ENCODE data around the gene FADS6.

FADS6 gene

DNA sequence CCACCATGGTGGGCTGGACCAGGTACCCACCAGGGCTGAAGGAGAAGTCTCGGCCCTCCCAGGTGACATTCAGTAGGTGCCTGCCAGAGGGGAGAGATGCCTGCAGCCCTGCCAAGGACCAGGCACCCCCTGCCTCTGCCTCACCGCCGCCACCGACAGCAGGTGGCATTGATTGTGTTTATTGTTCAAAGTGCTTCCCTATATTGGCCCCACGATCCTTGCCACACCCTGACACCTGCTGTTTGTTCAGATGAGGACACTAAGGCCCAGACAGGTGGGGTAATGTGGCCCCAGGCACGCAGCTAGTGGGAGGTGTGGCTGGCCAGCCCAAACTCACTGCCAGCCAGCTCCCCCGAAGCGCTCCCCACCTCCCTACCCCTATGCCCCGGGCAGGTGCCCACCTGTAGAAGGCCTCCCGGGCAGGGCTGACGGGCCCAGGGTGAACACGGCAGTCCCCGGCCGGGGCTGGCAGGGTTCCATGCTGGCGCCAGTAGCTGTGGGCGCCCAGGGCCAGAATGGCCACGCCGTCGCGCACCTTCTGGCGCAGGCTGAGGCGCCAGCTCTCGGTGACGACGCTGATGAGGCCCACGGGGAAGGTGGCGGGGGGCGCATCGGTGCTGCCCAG, 41.7 kb downstream of the FADS6 start:
- DNase-seq: peak; percentile 96

DNA sequence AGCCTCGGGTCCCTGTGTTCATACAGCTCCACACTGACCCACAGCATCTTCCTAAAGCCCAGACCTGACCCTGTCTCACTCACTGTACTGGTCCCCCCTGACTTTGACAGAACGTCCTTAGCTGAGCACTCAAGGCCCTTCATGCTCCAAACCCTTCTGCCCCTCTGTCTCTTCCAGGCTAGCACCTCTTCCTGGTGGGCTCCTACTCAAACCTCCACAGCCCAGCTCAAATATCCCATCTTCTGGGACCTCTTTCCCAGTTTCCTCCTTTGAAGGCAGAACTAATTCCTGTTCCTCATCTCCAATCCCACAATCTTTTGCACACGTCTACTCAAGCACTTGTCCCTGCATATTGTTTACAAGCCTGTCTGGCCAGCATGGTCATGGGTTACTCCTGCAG, 42.5 kb downstream of the FADS6 start:
- DNase-seq: no peak

DNA sequence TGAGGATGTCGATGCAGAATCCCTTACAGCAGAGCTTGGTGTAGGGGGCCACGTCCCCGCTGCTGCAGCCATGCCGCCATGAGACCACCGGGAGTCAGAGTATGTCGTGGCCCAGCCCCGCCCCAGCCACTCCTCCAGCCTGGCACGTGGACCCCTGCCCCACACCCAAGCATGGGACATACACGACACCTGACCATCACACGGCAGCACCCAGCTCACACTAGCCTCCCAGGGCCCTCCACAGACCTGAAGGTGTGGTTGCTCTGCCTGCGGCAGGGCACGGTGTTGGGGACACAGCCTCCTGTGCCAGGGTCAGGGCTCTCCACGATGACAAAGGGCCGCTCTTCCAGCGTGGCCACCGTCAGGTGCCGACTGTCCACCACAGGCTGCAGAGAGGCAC, 43.1 kb downstream of the FADS6 start:
- DNase-seq: no peak

DNA sequence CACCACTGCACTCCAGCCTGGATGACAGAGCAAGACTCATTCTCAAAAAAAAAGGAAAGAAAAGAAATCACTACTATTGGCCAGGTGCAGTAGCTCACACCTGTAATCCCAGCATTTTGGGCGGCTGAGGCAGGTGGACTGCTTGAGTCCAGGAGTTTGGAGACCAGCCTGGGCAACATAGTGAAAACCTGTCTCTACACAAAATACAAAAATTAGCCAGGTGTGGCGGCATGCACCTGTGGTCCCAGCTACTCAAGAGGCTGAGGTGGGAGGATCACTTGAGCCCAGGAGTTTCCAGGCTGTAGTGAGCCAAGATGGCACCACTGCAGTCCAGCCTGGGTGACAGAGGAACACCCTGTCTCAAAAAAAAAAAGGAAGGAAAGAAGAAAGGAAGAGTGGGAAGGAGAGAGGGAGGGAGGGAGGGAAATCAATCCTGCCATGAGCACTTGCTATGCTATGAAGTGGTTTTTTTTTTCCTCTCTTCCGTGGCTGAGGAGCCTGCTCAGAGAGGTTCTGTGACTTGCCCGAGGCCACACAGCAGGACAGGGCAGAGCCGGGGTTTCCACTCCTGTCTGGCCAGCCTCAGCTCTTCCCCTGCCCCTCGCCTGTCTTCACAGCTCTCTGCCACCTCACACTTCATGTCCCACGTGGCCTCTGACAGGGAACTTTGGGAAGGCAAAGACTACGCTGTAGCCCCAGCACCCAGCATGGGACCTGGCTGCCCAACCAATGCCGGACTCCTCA, 44.6 kb downstream of the FADS6 start:
- DNase-seq: no peak

DNA sequence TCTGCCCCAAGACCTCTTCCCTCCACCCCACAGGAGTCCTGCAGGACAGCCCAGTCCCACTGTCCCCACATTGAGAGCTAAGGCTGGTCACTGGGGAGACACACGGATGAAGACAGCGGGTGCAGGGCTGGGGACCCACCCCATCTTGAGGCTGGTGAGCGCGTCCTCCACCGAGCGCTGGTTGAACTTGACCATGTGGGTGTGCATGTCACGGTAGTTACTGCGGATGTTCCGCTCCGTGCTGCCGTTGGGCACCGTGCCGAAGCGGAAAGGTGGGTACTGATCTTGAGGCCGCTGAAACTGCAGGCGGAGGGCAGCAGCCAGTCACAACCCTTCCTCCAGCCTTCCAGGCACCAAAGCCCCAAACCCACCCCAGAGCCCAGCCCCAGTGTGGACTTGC, 46.8 kb downstream of the FADS6 start:
- no peak for DNase-seq

DNA sequence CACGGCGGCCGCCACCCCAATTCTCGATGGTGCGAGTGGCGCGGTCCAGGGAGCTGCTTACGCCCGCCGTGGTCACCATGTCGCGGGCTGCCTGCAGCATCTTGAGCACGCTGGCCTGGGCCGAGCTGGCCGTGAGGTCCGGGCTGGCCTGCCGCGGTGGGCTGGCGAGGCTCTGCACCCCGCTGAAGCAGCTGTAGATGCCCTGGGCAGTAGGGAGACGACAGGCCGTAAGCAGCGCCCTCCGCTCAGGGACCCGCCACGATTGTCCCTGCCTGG, 50.1 kb downstream of the FADS6 start:
- DNase-seq: no peak

DNA sequence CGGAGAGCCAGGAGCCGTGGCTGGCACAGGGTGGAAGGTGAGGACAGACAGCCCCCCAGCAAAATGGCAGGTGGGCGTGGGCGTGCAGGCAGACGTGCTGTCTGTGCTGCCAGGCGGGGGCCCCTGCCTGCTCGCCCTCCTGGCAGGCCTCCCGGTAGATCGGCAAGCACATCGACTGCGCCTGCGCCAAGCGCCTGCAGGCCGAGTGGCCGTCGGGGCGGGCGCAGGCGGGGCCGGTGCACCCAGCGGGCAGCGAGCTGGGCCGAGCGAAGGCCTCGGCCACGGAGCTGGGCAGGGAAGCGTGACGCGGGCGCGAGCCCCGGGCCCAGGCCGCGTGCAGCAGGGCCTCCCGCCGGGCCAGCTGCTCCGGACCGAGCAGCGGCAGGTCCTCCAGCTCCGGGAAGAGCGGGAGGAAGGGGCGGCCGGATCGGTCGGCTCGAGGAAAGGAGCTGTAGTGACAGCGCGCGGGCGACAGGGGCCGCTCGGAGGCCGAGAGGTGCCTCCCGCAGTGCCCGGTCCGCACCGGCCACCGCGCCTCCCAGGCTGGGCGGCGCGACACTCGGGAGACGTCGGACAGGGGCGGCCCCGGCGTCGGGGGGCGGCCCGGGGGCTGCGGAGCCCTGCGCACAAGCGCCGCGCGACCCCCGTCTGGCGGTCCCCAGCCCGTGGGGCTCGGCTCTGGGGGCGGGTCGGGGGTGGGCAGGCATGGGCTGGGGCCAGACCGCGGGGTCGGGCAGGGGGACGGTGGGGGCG, 50.7 kb downstream of the FADS6 start:
- peak; percentile 81 for DNase-seq

DNA sequence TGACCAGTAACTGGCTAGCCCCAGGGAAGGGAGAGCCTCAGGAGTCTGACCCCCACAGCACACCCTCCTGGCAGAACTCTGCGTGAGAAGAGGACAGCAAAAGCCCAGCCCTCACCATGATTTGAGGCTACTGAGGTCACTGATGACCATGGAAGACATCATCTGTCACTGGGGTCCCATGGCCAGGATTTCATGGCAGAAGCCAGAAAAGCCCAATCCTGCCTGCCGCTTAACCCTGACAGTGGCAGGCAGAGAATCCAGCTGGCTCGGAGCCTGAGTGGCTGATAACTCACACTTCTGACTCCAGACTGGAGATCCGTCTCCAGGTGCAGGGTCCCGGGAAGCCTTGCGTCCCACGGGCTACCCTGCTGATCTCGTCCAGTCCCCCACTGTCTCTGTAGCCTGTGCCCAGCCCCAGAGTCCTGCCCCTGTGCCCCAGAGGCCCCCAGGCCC, 51.3 kb downstream of the FADS6 start:
- peak; percentile 25 for DNase-seq

DNA sequence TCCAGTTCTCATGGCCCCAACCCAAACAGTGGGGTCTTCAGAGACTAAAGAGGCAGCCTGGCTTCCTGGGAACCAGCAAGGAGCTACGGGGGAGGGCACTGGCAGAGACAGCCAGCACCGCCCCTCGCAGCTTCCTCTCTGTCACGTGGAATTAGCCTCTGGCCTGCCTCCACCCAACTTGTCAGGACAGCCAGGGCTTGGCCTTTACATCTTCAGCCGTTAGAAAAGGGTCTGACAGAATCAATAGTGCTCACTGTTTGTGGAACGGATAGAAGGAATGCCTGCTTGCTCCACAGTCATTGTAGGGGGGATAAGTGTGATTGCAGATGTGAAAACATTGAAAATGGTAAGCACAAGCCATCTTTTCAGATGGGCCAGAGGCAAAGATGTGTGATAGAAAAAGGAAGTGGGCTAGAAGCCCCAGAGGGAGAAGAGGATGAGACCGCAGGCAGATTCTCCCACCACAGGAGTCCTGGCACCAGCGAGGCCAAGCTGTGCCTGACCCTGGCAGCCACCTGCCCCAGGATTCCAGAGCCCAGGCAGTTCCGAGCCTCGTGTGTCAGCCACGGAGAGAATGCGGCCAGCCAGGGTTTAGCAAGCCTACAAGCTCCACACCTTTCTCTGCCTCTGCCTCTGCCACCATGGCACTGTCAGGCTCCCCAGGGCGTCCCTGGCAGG, 52.3 kb downstream of the FADS6 start:
- no peak for DNase-seq

DNA sequence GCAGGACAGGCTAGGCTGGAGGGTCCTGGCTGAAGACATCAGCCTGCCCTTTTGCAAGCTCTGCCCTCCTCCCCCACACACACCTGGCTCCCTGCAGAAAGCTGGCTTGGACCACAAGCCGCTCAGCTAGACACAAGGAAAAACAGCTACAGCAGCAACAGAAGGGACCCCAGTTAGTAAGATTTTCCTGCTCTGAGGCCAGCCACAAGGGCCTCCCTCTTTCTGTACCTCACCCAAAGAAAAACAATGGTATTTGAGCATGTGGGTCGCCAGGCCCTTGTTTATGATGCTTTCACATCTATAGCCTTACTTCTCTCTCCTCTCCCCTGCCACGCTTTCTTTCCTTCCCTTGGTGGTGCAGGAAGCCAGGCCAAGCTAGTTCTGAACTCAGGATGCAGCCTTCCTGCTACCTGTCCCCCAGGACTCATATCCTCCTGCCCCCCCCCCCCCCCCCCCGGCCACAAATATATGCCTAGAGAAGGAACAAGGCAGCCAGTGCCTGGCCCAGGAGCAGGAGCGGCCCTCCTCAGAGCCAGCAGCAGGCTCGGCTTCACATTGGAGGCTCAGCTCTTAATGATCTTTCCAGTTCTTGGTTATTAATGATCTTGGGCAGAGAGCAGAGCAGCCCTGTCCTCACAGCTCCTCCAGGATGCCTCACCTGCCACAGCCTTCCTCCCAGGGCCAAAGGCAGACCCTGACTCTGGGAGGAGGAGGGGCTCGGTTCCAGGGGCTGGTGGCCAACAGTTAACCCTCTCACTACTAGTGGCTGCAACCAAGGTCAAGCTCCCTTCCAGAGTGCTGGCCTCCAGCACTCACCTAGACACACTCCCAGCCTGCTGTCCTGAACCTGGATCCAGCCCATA, 53.2 kb downstream of the FADS6 start:
- DNase-seq: no peak

DNA sequence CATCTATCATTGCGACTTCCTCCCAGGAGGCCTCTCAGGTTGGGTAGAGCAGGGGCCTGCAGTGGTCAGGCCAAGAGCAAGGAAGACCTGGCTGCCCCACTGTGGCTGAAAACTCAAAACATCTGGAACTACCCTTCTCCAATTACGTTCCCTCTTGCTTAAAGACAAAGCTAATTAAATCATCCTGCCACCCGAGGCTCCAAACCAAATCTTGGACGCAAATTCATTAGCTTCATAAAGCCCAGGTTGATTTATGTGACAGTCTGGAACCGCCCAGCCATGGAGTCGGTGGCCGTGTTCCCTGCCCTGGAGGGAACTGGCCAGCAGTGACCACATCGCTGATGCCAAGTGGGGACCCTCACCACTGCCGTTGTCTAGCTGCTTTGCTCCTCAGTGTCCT, 55.2 kb downstream of the FADS6 start:
- DNase-seq: no peak

DNA sequence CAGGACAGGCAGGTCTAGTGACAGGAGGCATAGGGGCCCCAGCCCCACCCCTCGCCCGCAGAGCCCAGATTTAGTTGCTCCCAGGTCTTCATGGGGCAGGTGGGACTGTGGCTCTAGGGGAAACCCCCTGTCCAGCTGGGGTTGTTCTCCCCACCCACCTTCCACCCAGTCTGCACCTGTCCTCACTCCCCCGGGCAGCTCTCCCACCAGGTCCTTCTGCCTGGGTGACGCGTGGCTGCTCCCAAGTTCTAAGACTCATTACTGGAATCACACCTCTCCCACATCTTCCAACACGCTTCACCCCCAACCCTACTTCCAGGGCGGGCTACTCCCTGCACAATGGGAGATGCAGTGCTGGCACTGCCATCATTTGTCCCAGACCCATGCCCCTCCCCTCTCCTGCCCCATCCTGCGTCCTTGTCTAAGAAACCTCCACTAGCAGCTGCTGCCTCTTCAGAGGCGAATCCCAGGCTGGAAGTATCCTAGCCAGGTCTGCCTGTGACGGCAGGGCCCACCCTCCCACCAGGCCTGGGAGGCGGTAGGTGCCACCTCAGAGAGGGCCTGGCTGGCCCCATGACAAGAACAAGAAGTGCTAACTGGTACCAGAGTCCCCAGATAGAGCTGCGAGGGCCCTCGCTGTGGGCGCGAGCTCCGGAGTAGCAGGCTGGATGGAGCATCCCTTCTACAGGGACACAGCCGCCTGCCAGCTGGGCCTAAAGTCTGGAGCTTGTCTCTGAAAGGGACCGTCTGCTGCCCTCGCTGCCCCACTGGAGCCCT, 56.6 kb downstream of the FADS6 start:
- DNase-seq: no peak

DNA sequence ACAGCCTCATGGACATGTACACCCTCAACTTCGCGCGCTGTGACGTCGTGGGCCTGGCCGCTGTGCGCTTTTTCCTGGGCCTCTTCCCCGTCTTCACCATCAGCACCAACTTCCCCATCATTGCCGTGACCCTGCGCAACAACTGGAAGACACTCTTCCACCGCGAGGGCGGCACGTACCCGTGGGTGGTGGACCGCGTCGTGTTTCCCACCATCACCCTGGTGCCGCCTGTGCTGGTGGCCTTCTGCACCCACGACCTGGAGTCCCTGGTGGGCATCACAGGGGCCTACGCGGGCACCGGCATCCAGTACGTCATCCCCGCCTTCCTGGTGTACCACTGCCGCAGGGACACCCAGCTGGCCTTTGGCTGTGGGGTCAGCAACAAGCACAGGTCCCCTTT, 57.2 kb downstream of the FADS6 start:
- no peak for DNase-seq

DNA sequence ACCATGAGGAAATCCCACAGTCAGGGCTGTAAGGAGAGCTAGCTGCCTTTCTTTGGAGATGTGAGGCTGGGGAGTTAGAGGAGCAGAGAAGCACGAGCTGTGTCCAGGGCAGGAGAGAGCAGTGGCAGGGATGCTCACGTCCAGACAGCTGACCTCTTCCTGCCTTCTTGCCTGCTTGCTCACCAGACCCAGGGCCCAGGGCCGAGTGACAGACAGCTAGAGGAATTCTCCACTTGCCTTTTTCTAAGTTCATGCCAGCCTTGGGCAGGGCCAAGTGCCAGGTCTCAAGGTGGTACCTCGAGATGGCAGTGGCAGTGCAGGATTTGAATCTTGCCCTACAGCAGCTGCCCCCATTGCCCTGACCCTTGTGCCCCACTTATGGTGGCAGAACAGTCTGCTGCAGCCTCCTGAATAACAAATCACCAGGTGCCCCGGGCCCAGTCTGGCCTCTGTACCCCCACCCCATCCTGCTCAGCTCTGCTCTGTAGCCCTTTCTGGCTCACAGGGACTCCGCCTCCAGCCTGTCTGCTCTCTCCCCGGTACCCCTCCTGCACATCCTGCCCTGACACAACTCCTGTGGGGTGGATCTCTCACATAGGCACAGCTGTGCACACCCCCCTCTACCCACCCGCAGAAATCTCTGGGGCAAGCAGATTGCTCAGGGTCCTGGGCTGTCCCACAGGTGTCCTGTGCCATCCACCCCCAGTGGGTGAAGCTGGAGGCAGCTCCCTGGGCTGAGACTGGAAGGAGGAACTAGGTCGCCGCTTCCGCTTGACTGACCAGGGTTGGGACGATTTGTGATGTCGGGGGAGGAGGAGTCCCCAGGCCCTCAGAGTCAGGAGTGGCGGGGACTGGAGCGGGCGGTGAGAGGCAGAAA, 59.7 kb downstream of the FADS6 start:
- DNase-seq: no peak

DNA sequence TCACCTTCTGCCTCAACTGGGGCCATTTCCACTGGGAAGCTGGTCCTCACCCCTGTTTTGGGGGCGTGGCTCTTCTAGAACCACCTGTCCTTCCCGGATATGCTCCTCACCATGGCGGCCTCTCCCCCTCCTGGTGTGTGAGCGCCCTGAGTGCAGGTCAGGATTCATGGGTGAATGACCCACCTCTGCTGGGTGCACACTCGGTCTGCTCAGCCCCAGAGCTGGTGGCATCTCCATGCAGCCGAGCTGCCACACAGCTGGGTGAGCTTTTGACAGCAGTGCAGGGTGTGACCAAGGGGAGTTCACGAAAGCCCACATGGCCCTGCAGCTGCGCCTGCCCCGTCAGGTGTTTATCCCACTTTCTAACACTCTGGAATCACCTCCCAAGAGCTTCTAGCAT, 61.0 kb downstream of the FADS6 start:
- DNase-seq: no peak

DNA sequence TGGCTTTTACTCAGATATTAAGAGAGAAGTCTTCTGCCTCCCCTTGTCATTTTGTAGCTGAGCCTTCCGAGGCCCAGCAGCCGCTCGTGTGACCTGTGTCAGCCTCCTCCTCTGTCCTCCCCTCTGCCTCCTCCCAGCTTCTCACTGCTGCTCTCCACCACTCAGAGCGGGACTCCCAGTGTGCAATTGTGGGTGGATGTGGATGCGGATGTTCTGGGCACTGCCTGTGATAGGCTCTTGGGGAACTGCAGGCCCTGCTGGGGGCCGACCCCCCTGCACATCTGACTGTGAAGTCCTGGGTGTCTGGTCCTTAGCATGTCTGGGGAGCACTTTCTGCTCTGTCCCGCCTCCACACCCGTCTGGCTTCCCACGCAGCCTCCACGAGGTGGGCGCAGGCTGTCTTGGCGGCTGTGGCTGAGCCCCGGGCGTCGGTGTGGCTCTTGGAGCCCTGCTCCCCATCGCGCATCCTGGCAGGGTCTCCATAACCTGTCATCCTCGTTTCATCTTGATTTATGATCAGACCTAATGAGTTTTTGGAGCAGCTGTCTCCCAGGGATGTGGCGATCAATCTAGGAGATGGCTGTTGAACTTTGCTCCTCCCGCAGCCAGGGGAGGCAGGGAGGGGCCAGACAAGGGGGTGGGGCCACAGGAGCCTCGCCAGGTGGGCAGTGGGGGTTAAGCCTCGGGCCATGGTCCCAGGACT, 61.8 kb downstream of the FADS6 start:
- no peak for DNase-seq

DNA sequence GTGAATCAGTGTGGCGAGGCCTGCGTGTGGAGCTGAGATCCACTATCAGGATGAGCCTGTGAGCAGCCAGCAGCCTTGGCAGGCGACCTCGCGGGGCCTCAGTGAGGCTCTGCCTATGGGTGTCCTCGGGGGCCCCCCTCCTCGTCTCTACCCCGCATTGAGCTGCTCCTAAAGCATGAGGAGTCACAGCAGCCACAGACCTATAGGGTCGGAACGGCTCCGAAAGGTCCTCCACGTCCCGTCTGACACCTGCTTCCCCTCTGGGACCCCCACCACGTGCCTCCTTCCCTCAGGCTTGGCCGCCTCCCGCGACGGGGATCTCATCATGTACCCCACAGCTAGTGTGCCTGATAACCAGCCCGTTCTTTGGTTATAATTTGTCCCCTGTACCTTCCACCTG, 62.6 kb downstream of the FADS6 start:
- DNase-seq: no peak

DNA sequence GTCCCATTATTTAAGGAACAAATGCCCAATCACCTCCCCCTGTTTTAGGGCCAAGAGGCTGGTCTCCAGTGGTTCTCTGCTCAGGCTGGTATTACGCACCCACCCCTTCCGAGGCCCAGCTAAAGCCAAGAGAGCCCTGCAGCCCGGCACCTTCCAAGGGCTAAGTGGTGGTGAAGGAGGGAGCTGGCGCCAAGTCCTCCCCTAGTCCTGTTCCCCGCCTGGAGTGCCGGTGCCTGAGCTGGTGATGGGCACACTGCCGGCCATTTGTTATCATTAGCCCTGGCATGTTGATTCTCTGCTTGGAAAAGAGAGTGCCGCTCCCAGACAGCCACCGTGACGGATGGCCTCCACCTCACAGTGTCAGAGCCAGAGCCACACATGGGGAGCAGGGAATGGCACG, 65.6 kb downstream of the FADS6 start:
- no peak for DNase-seq

All from NCI-H146 (cell line).